ENCODE results near the gene TMEM151B.

GRCh38 chr6:44285552-44286284 is 15.5 kb downstream of the TMEM151B start:
- TF ChIP-seq CTCF (IDR thresholded peaks at IDR 0.05) (no peak), POLR2A (IDR thresholded peaks at IDR 0.05) (no peak)
